DND-41 (cell line): ENCODE data around the gene CCDC40.

Experiments used
- ATAC-seq: fragments of 200-7000 bp; cut with Tn5 transposase; 3 replicates; pipeline ENCODE4 v1.9.1; 2021; ENCODE audit warnings: low read depth; ENCODE audit not compliant: insufficient read depth
- DNase-seq: peaks from one replicate; pipeline ENCODE4 v3.0.0-alpha.2; 2020
- H2AFZ ChIP-seq: 2 replicates; pipeline ENCODE4 v1.6.0; 2012; ENCODE audit warnings: low read depth, low read length
- H3K27ac ChIP-seq: 2 replicates; pipeline ENCODE4 v1.5.1; 2012; ENCODE audit warnings: low read length, inconsistent platforms
- H3K27me3 ChIP-seq: fragments of 200-600 bp; sonication (generic); 2 replicates; pipeline ENCODE4 v1.6.0; 2012; ENCODE audit warnings: low read length, mild to moderate bottlenecking, inconsistent platforms; ENCODE audit not compliant: insufficient read depth, poor library complexity
- H3K36me3 ChIP-seq: 2 replicates; pipeline ENCODE4 v1.5.1; 2012; ENCODE audit warnings: low read length, inconsistent platforms; ENCODE audit not compliant: insufficient read depth
- H3K4me1 ChIP-seq: 2 replicates; pipeline ENCODE4 v1.5.1; 2012; ENCODE audit warnings: mild to moderate bottlenecking, low read length; ENCODE audit not compliant: insufficient read depth
- H3K4me2 ChIP-seq: 2 replicates; pipeline ENCODE4 v1.6.0; 2012; ENCODE audit warnings: mild to moderate bottlenecking, moderate library complexity, low read length, inconsistent platforms; ENCODE audit not compliant: insufficient read depth
- H3K4me3 ChIP-seq, 2 experiments: fragments of 200-600 bp in 1 of 2; shearing (Covaris generic) in 1 of 2; 2 replicates each; pipeline ENCODE4 v1.5.1; 2012 to 2016; ENCODE audit warnings: inconsistent platforms in 2 of 2, low read length in 2 of 2, mild to moderate bottlenecking in 2 of 2, low read depth in 1 of 2, moderate library complexity in 1 of 2
- H3K79me2 ChIP-seq: 2 replicates; pipeline ENCODE4 v1.6.0; 2012; ENCODE audit warnings: low read length, inconsistent platforms; ENCODE audit not compliant: insufficient read depth
- H3K9ac ChIP-seq: 2 replicates; pipeline ENCODE4 v1.6.0; 2012; ENCODE audit warnings: low read depth, mild to moderate bottlenecking, inconsistent platforms, low read length, moderate library complexity
- H3K9me3 ChIP-seq: 2 replicates; pipeline ENCODE4 v1.5.1; 2012; ENCODE audit warnings: low read length, moderate library complexity, mild to moderate bottlenecking, inconsistent platforms; ENCODE audit not compliant: insufficient read depth, severe bottlenecking
- H4K20me1 ChIP-seq: 2 replicates; pipeline ENCODE4 v1.6.0; 2012; ENCODE audit warnings: low read length; ENCODE audit not compliant: insufficient read depth
- CTCF ChIP-seq: IDR thresholded peaks from 2 replicates; pipeline ENCODE4 v1.5.1; 2012; ENCODE audit warnings: borderline replicate concordance, low read length, moderate library complexity, mild to moderate bottlenecking; ENCODE audit not compliant: poor library complexity, severe bottlenecking; ENCODE audit errors: extremely low read depth
- EZH2 ChIP-seq: IDR thresholded peaks from 3 replicates; pipeline ENCODE4 v1.6.1; 2012; ENCODE audit warnings: borderline replicate concordance, low read depth, mild to moderate bottlenecking, moderate library complexity, low read length, inconsistent platforms; ENCODE audit not compliant: severe bottlenecking

The CCDC40 gene

GRCh38 chr17:80125656-80126448 lies 89.4 kb downstream of the CCDC40 start:
- Histone ChIP-seq H3K79me2 (no peaks in the 10 kb centered on the region), H3K27me3 (peaks cover 4% of the 10 kb centered on the region), H3K4me2 (no peak overlapping the region), H3K36me3 (no peaks in the 10 kb centered on the region), H3K4me3 (no peak overlapping the region), H4K20me1 (no peaks in the 10 kb centered on the region), H3K9me3 (no peaks in the 10 kb centered on the region), H3K9ac (no peak overlapping the region), H3K27ac (no peak overlapping the region), H2AFZ (no peak overlapping the region), H3K4me1 (no peaks in the 10 kb centered on the region)
- no peak for ATAC-seq
- TF ChIP-seq CTCF (no peak), EZH2 (no peak)
- DNase-seq: no peak

GRCh38 chr17:80126449-80126715 lies 89.9 kb downstream of the CCDC40 start:
- ATAC-seq: no peak
- no peak for DNase-seq
- Histone ChIP-seq H3K27ac (no peak overlapping the region), H4K20me1 (no peaks in the 10 kb centered on the region), H3K4me3 (no peak overlapping the region), H3K4me1 (no peaks in the 10 kb centered on the region), H3K27me3 (peaks cover 4% of the 10 kb centered on the region), H2AFZ (no peak overlapping the region), H3K9me3 (no peaks in the 10 kb centered on the region), H3K9ac (no peak overlapping the region), H3K4me2 (no peak overlapping the region), H3K36me3 (no peaks in the 10 kb centered on the region), H3K79me2 (no peaks in the 10 kb centered on the region)
- no peak for TF ChIP-seq CTCF
- TF ChIP-seq EZH2: no peak

GRCh38 chr17:80129006-80129565 lies 92.6 kb downstream of the CCDC40 start:
- TF ChIP-seq CTCF (no peak), EZH2 (no peak)
- Histone ChIP-seq H3K4me1 (no peaks in the 10 kb centered on the region), H3K79me2 (no peaks in the 10 kb centered on the region), H3K4me3 (no peak overlapping the region), H3K27ac (no peak overlapping the region), H3K36me3 (peaks cover 13% of the 10 kb centered on the region), H4K20me1 (peaks cover 9% of the 10 kb centered on the region), H3K9me3 (no peaks in the 10 kb centered on the region), H3K9ac (no peak overlapping the region), H3K27me3 (peaks cover 4% of the 10 kb centered on the region), H3K4me2 (no peak overlapping the region), H2AFZ (no peak overlapping the region)
- DNase-seq: no peak
- no peak for ATAC-seq
